OCI-LY3 (cell line): Measurements from ENCODE around the gene ARHGAP1.

Source experiments
- CTCF ChIP-seq: fragments of 200-600, 300-600 bp; sonication (generic); IDR thresholded peaks from 2 replicates; pipeline ENCODE4 v1.5.1; 2014; ENCODE audit warnings: antibody characterized with exemption, low read length, low read depth
- EZH2phosphoT487 ChIP-seq: fragments of 200-600 bp; shearing (Covaris generic); IDR thresholded peaks from 2 replicates; pipeline ENCODE4 v1.6.1; 2018; ENCODE audit warnings: antibody characterized with exemption, mixed run types, low read depth

DNA sequence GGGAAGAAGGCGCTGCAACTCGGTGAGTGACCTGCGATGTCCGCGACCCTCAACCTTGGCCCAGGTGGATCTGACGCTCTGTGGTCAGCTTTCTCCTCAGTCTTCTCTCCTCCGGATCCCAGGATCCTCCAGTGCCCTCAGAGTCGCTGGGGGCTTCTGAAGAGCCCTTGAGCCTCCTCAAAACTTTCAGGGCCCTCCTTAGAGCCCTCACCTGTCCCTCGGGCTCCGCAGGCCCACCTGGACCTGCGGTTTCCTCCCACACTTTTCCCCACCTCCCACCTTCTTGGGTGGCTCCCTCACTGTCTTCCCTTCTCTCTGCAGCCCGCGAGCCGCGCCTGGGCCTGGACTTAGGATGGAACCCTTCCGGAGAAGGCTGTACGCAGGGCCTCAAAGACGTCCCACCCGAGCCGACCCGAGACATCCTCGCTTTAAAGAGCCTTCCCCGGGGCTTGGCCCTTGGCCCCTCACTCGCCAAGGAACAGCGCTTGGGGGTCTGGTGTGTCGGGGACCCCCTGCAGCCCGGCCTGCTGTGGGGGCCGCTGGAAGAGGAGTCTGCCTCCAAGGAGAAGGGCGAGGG, 747 bp upstream of the ARHGAP1 start:
- no peak for TF ChIP-seq CTCF
- no peak for TF ChIP-seq EZH2phosphoT487
